HG03175 (cell line): Measurements from ENCODE around the gene DFFA.
"Not testable (repeated sequence)": the region's sequence is repeated elsewhere in the genome, so short reads cannot be mapped to it uniquely, and the experiment has no call there.

ENCODE experiments used
- ATAC-seq: cut with Tn5 transposase; IDR thresholded peaks from one replicate; pipeline ENCODE4 v1.9.1; 2021; ENCODE audit warnings: mild to moderate bottlenecking, moderate library complexity; ENCODE audit not compliant: unreplicated experiment

Gene DFFA

GRCh38 chr1:10506046-10506676 lies 33.8 kb upstream of the DFFA start:
- ATAC-seq, result not testable (repeated sequence)

- no peak for ATAC-seq
Measured at GRCh38 chr1:10504249-10504648, 31.9 kb upstream of the DFFA start.

- no peak for ATAC-seq
Measured at GRCh38 chr1:10502206-10502605, 29.9 kb upstream of the DFFA start.

GRCh38 chr1:10498231-10498630 lies 25.9 kb upstream of the DFFA start:
- no peak for ATAC-seq

GRCh38 chr1:10497109-10497508 lies 24.8 kb upstream of the DFFA start:
- no peak for ATAC-seq

- no peak for ATAC-seq
Measured at GRCh38 chr1:10495952-10496351, 23.6 kb upstream of the DFFA start.

GRCh38 chr1:10495475-10495817 lies 23.1 kb upstream of the DFFA start:
- ATAC-seq, result no peak

GRCh38 chr1:10494754-10495474 lies 22.6 kb upstream of the DFFA start:
- ATAC-seq, result peak; percentile 78

GRCh38 chr1:10494418-10494753 lies 22.1 kb upstream of the DFFA start:
- no peak for ATAC-seq

GRCh38 chr1:10490286-10490970 lies 18.1 kb upstream of the DFFA start:
- ATAC-seq, result no peak

GRCh38 chr1:10489291-10490055 lies 17.1 kb upstream of the DFFA start:
- no peak for ATAC-seq

GRCh38 chr1:10484521-10484920 lies 12.2 kb upstream of the DFFA start:
- no peak for ATAC-seq

GRCh38 chr1:10480614-10481013 lies 8.3 kb upstream of the DFFA start:
- ATAC-seq, result no peak

- no peak for ATAC-seq
Measured at GRCh38 chr1:10479296-10479695, 7.0 kb upstream of the DFFA start.

GRCh38 chr1:10475510-10475909 lies 3.2 kb upstream of the DFFA start:
- no peak for ATAC-seq

GRCh38 chr1:10474613-10475507 lies 2.5 kb upstream of the DFFA start, which contains the start of gene PEX14:
Gene PEX14, plus strand, starts transcription at chr1:10474950. Its CDS starts 17 bp downstream, at chr1:10474967.
- ATAC-seq, result peak; percentile 73

- not testable (repeated sequence) for ATAC-seq
Measured at GRCh38 chr1:10474309-10474612, 1.9 kb upstream of the DFFA start.

- ATAC-seq, result no peak
Measured at GRCh38 chr1:10473145-10473765, 926 bp upstream of the DFFA start.

- ATAC-seq, result peak; percentile 3
Measured at GRCh38 chr1:10471411-10472219, 714 bp downstream of the DFFA start.
